ENCODE measurements around the gene AP4S1.
"Not testable (repeated sequence)": the region's sequence is repeated elsewhere in the genome, so short reads cannot be mapped to it uniquely, and the experiment has no call there.

The AP4S1 gene

GRCh38 chr14:31080484-31080883 lies 55.0 kb downstream of the AP4S1 start:
- no peak for FAIRE-seq
- no peak for DNase-seq (ENCODE audit: insufficient read length, low spot score)

GRCh38 chr14:31083781-31084180 lies 58.3 kb downstream of the AP4S1 start:
- no peak for DNase-seq (ENCODE audit: insufficient read length, low spot score)
- peak; percentile 42 for FAIRE-seq

- peak; percentile 48 for DNase-seq (ENCODE audit: insufficient read length, low spot score)
- FAIRE-seq: peak; percentile 28
Observed at GRCh38 chr14:31084385-31084784, 58.9 kb downstream of the AP4S1 start.

GRCh38 chr14:31085027-31085426 lies 59.6 kb downstream of the AP4S1 start:
- FAIRE-seq: no peak
- DNase-seq (ENCODE audit: insufficient read length, low spot score): no peak

GRCh38 chr14:31086466-31086865 lies 61.0 kb downstream of the AP4S1 start:
- FAIRE-seq; DNase-seq (ENCODE audit: insufficient read length, low spot score): not testable (repeated sequence)

- no peak for FAIRE-seq
- DNase-seq (ENCODE audit: insufficient read length, low spot score): no peak
Observed at GRCh38 chr14:31090883-31091764, 65.7 kb downstream of the AP4S1 start.

GRCh38 chr14:31092160-31092708 lies 66.8 kb downstream of the AP4S1 start:
- FAIRE-seq: no peak
- no peak for DNase-seq (ENCODE audit: insufficient read length, low spot score)

- FAIRE-seq: not testable (repeated sequence)
Observed at GRCh38 chr14:31093884-31094839, 68.7 kb downstream of the AP4S1 start.

GRCh38 chr14:31095817-31096216 lies 70.4 kb downstream of the AP4S1 start:
- FAIRE-seq; DNase-seq (ENCODE audit: insufficient read length, low spot score): not testable (repeated sequence)

More at GRCh38 chr14:31093884-31094839, 68.7 kb downstream of the AP4S1 start:
- not testable (repeated sequence) for DNase-seq (ENCODE audit: insufficient read length, low spot score)

GRCh38 chr14:31096255-31096654 lies 70.8 kb downstream of the AP4S1 start:
- DNase-seq (ENCODE audit: insufficient read length, low spot score): no peak
- no peak for FAIRE-seq

- DNase-seq (ENCODE audit: insufficient read length, low spot score) (no peak), FAIRE-seq (no peak)
Observed at GRCh38 chr14:31097081-31097480, 71.6 kb downstream of the AP4S1 start.

GRCh38 chr14:31106768-31107167 lies 81.3 kb downstream of the AP4S1 start:
- DNase-seq (ENCODE audit: insufficient read length, low spot score) (no peak), FAIRE-seq (no peak)

GRCh38 chr14:31109257-31109656 lies 83.8 kb downstream of the AP4S1 start:
- FAIRE-seq: no peak
- DNase-seq (ENCODE audit: insufficient read length, low spot score): no peak

- DNase-seq (ENCODE audit: insufficient read length, low spot score): no peak
- no peak for FAIRE-seq
Observed at GRCh38 chr14:31110872-31111271, 85.4 kb downstream of the AP4S1 start.

GRCh38 chr14:31113794-31114193 lies 88.3 kb downstream of the AP4S1 start:
- no peak for FAIRE-seq

GRCh38 chr14:31118892-31119291 lies 93.4 kb downstream of the AP4S1 start:
- FAIRE-seq (no peak), DNase-seq (ENCODE audit: insufficient read length, low spot score) (no peak)

More at GRCh38 chr14:31113794-31114193, 88.3 kb downstream of the AP4S1 start:
- no peak for DNase-seq (ENCODE audit: insufficient read length, low spot score)

- FAIRE-seq: no peak
- no peak for DNase-seq (ENCODE audit: insufficient read length, low spot score)
Observed at GRCh38 chr14:31122098-31122611, 96.7 kb downstream of the AP4S1 start.

- FAIRE-seq (no peak), DNase-seq (ENCODE audit: insufficient read length, low spot score) (no peak)
Observed at GRCh38 chr14:31122921-31123320, 97.5 kb downstream of the AP4S1 start.

- FAIRE-seq (no peak), DNase-seq (ENCODE audit: insufficient read length, low spot score) (no peak)
Observed at GRCh38 chr14:31124197-31124596, 98.7 kb downstream of the AP4S1 start.

- FAIRE-seq (no peak), DNase-seq (ENCODE audit: insufficient read length, low spot score) (no peak)
Observed at GRCh38 chr14:31125231-31125630, 99.8 kb downstream of the AP4S1 start.

- FAIRE-seq: no peak
Observed at GRCh38 chr14:31126680-31127079, 101.2 kb downstream of the AP4S1 start.

More at GRCh38 chr14:31126680-31127079, 101.2 kb downstream of the AP4S1 start:
- no peak for DNase-seq (ENCODE audit: insufficient read length, low spot score)

Measured in GM19239 (cell line).